Vagina (tissue), 2 donors: ENCODE results near the gene TUBB1.

ENCODE experiments used
- POLR2A ChIP-seq, 2 donors: fragments of 450-650 bp; IDR thresholded peaks; one replicate each; pipeline ENCODE4 v1.6.1; 2017; ENCODE audit warnings: antibody characterized with exemption in 2 of 2, mild to moderate bottlenecking in 2 of 2, moderate library complexity in 2 of 2
- TF ChIP-seq, protein P1 (sequence below), 3 experiments: fragments of 450-650 bp in 2 of 3; fragments of 200-600 bp in 1 of 3; sonication (generic) in 1 of 3; IDR thresholded peaks; one replicate each; pipeline ENCODE4 v1.5.1; 2017 to 2019; ENCODE audit warnings: antibody characterized with exemption in 3 of 3, mild to moderate bottlenecking in 2 of 3, moderate library complexity in 2 of 3

DNA sequence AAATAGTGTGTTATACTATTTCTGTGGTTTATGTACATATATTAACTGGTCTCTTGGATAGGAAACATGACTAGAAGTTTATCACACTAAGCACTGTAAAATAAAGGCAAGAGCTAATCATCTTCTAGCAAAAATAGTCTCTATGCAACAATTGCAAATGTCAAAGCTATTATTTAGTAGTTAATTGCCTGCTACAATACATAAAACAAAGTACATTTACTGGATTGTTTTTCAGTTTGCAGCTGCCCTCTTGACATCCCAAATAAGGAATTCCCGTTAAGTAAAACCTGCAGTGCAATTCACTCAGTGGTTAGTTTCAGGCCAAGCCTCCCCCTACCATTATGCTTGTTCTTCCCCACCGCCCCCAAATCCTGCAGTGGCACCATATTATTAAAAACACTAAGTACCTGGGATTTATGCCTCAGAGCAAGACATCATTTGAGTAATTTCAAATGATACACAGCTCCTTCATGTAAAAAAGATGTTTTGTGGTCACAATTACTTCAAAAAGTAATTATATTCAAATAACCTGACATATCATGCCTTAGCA, 14.5 kb downstream of the TUBB1 start:
- TF ChIP-seq, protein P1, sequence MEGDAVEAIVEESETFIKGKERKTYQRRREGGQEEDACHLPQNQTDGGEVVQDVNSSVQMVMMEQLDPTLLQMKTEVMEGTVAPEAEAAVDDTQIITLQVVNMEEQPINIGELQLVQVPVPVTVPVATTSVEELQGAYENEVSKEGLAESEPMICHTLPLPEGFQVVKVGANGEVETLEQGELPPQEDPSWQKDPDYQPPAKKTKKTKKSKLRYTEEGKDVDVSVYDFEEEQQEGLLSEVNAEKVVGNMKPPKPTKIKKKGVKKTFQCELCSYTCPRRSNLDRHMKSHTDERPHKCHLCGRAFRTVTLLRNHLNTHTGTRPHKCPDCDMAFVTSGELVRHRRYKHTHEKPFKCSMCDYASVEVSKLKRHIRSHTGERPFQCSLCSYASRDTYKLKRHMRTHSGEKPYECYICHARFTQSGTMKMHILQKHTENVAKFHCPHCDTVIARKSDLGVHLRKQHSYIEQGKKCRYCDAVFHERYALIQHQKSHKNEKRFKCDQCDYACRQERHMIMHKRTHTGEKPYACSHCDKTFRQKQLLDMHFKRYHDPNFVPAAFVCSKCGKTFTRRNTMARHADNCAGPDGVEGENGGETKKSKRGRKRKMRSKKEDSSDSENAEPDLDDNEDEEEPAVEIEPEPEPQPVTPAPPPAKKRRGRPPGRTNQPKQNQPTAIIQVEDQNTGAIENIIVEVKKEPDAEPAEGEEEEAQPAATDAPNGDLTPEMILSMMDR (IDR thresholded peaks at IDR 0.05), result no peak
- TF ChIP-seq POLR2A (IDR thresholded peaks at IDR 0.05), result no peak
